ENCODE results near the gene DPY19L1. TPM values are rescaled to one million over a fixed set of nuclear protein-coding genes. Genes with fewer than 3 reads are reported as not detected.
"Not testable (repeated sequence)": the region's sequence is repeated elsewhere in the genome, so short reads cannot be mapped to it uniquely, and the experiment has no call there.

The DPY19L1 gene
- total RNA-seq, 4 donors from 2014 or later: 3.5 to 7.8 (median 5.0) TPM

DNA sequence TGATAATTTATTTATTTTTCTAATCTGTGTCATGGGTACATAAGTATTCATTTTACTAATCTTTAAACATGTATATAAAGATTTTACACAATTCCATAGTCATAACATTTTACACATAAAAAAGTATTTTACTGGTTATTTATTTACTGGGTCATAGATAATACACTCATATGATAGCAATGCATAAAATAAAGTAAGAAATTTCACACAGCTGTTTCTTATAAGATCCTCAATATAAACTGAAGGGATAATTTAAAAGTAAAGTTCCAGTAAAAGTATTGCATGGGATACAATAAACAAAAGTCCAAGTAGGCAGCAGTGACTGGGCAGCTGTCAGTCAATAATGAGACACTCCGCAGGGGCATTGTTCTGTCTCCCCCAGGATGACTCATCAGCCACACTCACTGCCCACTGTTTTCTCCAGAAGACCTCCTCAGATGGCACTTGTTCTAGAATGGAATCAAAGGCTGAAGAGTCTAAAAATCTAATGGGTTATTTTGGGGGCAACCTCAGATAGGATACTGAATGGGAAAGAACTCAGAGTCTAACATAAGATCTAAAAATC lies 32.7 kb downstream of the DPY19L1 start:
- no peak for ATAC-seq

DNA sequence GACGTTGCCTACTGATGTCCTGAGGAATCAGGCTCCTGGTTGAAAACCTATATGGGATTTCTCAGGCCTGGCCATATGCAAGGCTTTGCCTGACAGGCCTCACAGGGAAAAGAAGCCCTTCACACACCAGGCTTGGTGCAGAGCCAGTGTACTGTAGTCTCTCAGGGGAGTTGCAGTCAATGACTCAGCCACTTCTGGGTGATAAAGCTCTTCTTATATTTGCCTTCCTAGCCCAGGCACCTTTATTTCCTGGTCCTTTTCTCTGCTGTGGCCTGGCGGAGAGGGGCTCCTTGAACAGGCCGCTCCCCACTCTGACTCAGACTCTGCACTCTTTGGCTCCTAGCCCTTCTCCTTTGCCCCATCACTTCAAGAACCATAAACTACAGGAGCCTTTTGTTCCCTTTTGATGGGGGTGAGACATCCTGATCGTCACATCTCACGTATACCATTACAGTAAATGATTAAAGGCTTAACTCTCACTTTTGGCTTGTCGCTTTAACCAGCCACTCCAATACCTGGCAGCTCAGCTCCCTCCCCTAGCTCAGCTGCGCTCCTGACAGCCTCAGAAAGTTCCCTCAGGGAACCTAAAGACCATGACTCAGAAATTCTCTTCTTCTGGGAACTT lies 33.5 kb downstream of the DPY19L1 start:
- H3K4me3 ChIP-seq: no peak overlapping the region
- H3K27me3 ChIP-seq: no peaks in the 10 kb centered on the region
- ATAC-seq: no peak
- no peak overlapping the region for H3K27ac ChIP-seq
- no peaks in the 10 kb centered on the region for H3K9me3 ChIP-seq
- H3K36me3 ChIP-seq: no peaks in the 10 kb centered on the region
- in situ Hi-C loops (cut with MboI; ENCODE audit: low sequenced_read_pairs in 4 of 4) (no loop called here), intact Hi-C loops (cut with DNase I; ENCODE audit: low total_unique reads) (no loop called here)
- H3K4me1 ChIP-seq: no peaks in the 10 kb centered on the region
- DNase-seq: no peak
- TF ChIP-seq, protein P1, sequence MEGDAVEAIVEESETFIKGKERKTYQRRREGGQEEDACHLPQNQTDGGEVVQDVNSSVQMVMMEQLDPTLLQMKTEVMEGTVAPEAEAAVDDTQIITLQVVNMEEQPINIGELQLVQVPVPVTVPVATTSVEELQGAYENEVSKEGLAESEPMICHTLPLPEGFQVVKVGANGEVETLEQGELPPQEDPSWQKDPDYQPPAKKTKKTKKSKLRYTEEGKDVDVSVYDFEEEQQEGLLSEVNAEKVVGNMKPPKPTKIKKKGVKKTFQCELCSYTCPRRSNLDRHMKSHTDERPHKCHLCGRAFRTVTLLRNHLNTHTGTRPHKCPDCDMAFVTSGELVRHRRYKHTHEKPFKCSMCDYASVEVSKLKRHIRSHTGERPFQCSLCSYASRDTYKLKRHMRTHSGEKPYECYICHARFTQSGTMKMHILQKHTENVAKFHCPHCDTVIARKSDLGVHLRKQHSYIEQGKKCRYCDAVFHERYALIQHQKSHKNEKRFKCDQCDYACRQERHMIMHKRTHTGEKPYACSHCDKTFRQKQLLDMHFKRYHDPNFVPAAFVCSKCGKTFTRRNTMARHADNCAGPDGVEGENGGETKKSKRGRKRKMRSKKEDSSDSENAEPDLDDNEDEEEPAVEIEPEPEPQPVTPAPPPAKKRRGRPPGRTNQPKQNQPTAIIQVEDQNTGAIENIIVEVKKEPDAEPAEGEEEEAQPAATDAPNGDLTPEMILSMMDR (IDR thresholded peaks at IDR 0.05 in 4 of 5, conservative IDR thresholded peaks at IDR 0.05 in 1 of 5): no peak

More for the DNA sequence above, 32.7 kb downstream of the DPY19L1 start:
- intact Hi-C loops (cut with DNase I; ENCODE audit: low total_unique reads): no loop called here
- TF ChIP-seq POLR2A (IDR thresholded peaks at IDR 0.05): no peak
- TF ChIP-seq, protein P1 (IDR thresholded peaks at IDR 0.05 in 4 of 5, conservative IDR thresholded peaks at IDR 0.05 in 1 of 5): no peak
- in situ Hi-C loops (cut with MboI; ENCODE audit: low sequenced_read_pairs in 4 of 4): no loop called here
- Histone ChIP-seq H3K4me1 (no peaks in the 10 kb centered on the region), H3K36me3 (no peaks in the 10 kb centered on the region), H3K27ac (no peak overlapping the region), H3K27me3 (no peaks in the 10 kb centered on the region), H3K9me3 (no peaks in the 10 kb centered on the region), H3K4me3 (no peak overlapping the region)
- DNase-seq: no peak

DNA sequence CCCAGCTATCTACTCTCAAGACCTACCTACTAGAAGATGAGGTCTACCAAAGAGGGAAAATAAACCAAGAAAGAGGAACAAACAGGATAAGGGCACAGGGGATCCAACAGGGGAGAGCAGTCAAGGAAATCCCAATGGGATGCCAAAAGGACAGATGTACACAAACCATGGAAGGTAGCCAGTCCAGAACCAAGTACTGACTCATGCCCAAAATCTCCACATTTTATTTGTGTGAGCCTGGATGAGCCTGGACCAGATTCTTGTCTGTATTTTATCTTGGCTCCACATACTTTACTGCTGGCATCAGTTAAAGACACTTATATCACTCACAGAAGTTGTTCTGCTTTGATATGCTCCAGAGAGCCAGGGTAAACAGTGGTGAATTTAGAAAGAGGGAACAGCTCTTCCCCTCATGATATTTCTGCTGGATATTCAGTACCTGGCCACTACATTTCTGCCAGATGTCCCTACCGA lies 34.1 kb downstream of the DPY19L1 start:
- H3K27me3 ChIP-seq; intact Hi-C loops (cut with DNase I; ENCODE audit: low total_unique reads); ATAC-seq; H3K36me3 ChIP-seq; H3K4me1 ChIP-seq; H3K9me3 ChIP-seq; H3K4me3 ChIP-seq; DNase-seq; in situ Hi-C loops (cut with MboI; ENCODE audit: low sequenced_read_pairs in 4 of 4); H3K27ac ChIP-seq: not testable (repeated sequence)

DNA sequence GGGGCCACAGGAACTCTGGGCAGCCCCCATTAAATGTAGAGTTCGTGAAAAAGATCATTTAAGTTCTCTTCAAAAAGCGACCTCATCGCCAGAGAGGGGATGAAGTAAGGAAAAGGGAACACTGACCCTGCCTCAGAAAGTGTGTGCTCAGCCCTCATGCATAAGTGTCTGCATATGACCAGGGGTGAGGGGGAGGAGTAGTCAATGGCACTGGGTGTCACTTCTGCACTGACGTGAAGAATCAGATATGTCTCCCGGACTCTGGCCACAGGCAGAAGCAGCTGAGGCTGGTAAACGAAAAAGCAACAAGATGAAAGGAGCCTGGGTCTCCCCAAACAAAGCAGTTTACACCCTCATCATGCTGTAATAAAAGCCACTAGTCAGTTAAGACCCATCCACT lies 39.0 kb downstream of the DPY19L1 start:
- ATAC-seq; H3K4me1 ChIP-seq; in situ Hi-C loops (cut with MboI; ENCODE audit: low sequenced_read_pairs in 4 of 4); intact Hi-C loops (cut with DNase I; ENCODE audit: low total_unique reads); DNase-seq; H3K27ac ChIP-seq; H3K27me3 ChIP-seq; H3K36me3 ChIP-seq; H3K4me3 ChIP-seq; H3K9me3 ChIP-seq: not testable (repeated sequence)

DNA sequence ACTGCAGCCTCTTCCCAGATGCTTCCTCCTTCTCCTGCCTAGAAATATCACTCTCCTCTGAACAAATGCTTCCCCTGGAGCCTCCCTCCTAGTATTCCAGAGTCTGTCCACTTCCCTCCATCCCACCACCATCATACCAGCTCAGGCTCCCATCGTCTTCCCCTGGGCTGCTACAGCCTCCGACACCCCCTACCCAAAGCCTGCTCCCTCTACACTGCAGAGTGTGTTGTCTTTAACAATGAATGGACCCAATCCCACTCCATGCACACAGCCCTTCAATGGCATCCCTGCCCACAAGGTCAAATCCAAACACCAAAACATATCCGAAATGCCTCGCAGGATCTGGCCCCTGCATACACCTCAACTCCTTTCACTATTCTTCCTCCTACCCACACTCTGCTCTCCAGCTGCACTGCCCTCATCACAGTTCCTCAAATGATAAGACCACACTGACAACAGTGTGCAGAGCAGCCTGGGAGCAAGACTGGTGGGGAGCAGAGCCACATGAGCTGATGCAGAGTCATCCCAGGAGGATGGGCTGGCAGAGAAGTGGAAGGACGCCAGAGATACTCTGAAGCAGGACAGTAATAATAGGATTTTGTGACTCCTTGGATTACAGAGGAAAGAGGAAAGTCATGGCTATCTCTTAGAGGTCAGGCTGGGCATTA lies 40.7 kb downstream of the DPY19L1 start:
- DNase-seq; H3K4me3 ChIP-seq; in situ Hi-C loops (cut with MboI; ENCODE audit: low sequenced_read_pairs in 4 of 4); H3K27ac ChIP-seq; H3K9me3 ChIP-seq; H3K4me1 ChIP-seq; H3K36me3 ChIP-seq; ATAC-seq; intact Hi-C loops (cut with DNase I; ENCODE audit: low total_unique reads); H3K27me3 ChIP-seq: not testable (repeated sequence)

DNA sequence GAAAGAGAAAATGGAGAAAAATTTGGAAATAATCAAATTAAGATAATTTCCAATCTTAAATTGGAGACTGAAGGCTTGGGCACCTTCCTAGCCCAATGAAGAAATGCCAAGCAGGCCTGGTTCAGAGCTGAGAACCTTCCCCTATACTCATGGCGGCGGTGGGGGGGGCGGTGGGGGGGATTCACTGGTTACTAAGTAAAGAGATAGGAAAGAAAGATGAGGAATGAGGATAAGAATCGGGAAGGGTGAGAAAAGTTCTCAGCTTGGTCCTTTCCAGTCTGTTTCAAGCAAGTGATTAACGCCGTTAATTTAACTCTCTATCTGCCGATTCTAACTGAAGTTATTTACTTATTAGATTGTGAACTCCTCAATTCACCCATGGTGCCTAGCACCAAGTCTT lies 41.5 kb downstream of the DPY19L1 start:
- TF ChIP-seq, protein P1 (IDR thresholded peaks at IDR 0.05 in 4 of 5, conservative IDR thresholded peaks at IDR 0.05 in 1 of 5): no peak
- TF ChIP-seq POLR2A (IDR thresholded peaks at IDR 0.05): no peak
- Histone ChIP-seq H3K27ac (no peak overlapping the region), H3K9me3 (no peaks in the 10 kb centered on the region), H3K36me3 (no peaks in the 10 kb centered on the region), H3K4me3 (no peak overlapping the region), H3K4me1 (no peaks in the 10 kb centered on the region), H3K27me3 (no peaks in the 10 kb centered on the region)
- DNase-seq (no peak), ATAC-seq (no peak)
- intact Hi-C loops (cut with DNase I; ENCODE audit: low total_unique reads) (no loop called here), in situ Hi-C loops (cut with MboI; ENCODE audit: low sequenced_read_pairs in 4 of 4) (no loop called here)
